Activated naive CD4-positive, alpha-beta T cell treated with anti-CD3 and anti-CD28 coated beads, Interleukin-2, amount 10 ng/mL, durations not matched to agents 7 days and 5 days (primary cell): ENCODE data around the gene NR1I3.

Experiments used
- CTCF ChIA-PET: fragments of 350-600 bp; sonication (Branson Sonifier 250); formaldehyde crosslinking; loops from one replicate; lab custom pipeline; 2021; ENCODE audit warnings: antibody characterized with exemption; lab: Charles Lee
- DNase-seq: peaks from one replicate; pipeline ENCODE4 v3.0.0-alpha.2; 2020
- H3K27ac Mint-ChIP-seq: one replicate; pipeline ENCODE4 v1.8.0; 2021; ENCODE audit warnings: mild to moderate bottlenecking, moderate library complexity, mixed read lengths
- H3K27me3 Mint-ChIP-seq: one replicate; pipeline ENCODE4 v1.8.0; 2021; ENCODE audit warnings: mild to moderate bottlenecking, mixed read lengths
- H3K36me3 Mint-ChIP-seq: one replicate; pipeline ENCODE4 v1.8.0; 2021; ENCODE audit warnings: mixed read lengths
- H3K4me1 Mint-ChIP-seq: one replicate; pipeline ENCODE4 v1.8.0; 2021; ENCODE audit warnings: mixed read lengths
- H3K4me3 Mint-ChIP-seq: one replicate; pipeline ENCODE4 v1.8.0; 2021; ENCODE audit warnings: mild to moderate bottlenecking, moderate library complexity, mixed read lengths
- H3K9me3 Mint-ChIP-seq: one replicate; pipeline ENCODE4 v1.8.0; 2021; ENCODE audit warnings: mixed read lengths

The NR1I3 gene

GRCh38 chr1:161192476-161193465 lies 45.2 kb downstream of the NR1I3 start:
- peaks cover 62% of the 10 kb centered on the region for H3K4me1 Mint-ChIP-seq
- no peaks in the 10 kb centered on the region for H3K27me3 Mint-ChIP-seq

GRCh38 chr1:161191971-161192370 lies 46.0 kb downstream of the NR1I3 start:
- Mint-ChIP-seq H3K4me1 (peaks cover 65% of the 10 kb centered on the region), H3K27me3 (no peaks in the 10 kb centered on the region)

More at GRCh38 chr1:161192476-161193465, 45.2 kb downstream of the NR1I3 start:
- CTCF ChIA-PET = interaction anchor here (0.5 to 4.6 kb wide), 22 partner anchors 10 to 608 kb away, joined by 3 to 53 read pairs (median 8); partner anchors contain the start of genes APOA2, DEDD, FCER1G and NDUFS2
- H3K9me3 Mint-ChIP-seq = no peaks in the 10 kb centered on the region
- H3K27ac Mint-ChIP-seq = peak overlapping the region; percentile 86
- peak; percentile 78 for DNase-seq
- no peak overlapping the region for H3K4me3 Mint-ChIP-seq
- no peaks in the 10 kb centered on the region for H3K36me3 Mint-ChIP-seq

GRCh38 chr1:161190962-161191521 lies 47.0 kb downstream of the NR1I3 start:
- Mint-ChIP-seq H3K36me3 (peaks cover 1% of the 10 kb centered on the region), H3K27ac (no peak overlapping the region), H3K9me3 (no peaks in the 10 kb centered on the region), H3K4me1 (peaks cover 67% of the 10 kb centered on the region), H3K4me3 (no peak overlapping the region), H3K27me3 (no peaks in the 10 kb centered on the region)
- DNase-seq = no peak
- CTCF ChIA-PET = interaction anchor here (0.7 to 4.6 kb wide), 17 partner anchors 9 to 193 kb away, joined by 3 to 53 read pairs (median 9); partner anchors contain the start of genes APOA2, FCER1G, NDUFS2 and PPOX

More at GRCh38 chr1:161191971-161192370, 46.0 kb downstream of the NR1I3 start:
- CTCF ChIA-PET = interaction anchor here (0.7 to 4.6 kb wide), 21 partner anchors 10 to 192 kb away, joined by 3 to 53 read pairs (median 8); partner anchors contain the start of genes APOA2, DEDD, FCER1G and NDUFS2
- H3K4me3 Mint-ChIP-seq = no peak overlapping the region
- H3K27ac Mint-ChIP-seq = no peak overlapping the region
- DNase-seq = no peak
- no peaks in the 10 kb centered on the region for H3K9me3 Mint-ChIP-seq
- H3K36me3 Mint-ChIP-seq = peaks cover 1% of the 10 kb centered on the region

- Mint-ChIP-seq H3K4me1 (peaks cover 74% of the 10 kb centered on the region), H3K36me3 (peaks cover 1% of the 10 kb centered on the region), H3K4me3 (no peak overlapping the region), H3K9me3 (no peaks in the 10 kb centered on the region), H3K27me3 (no peaks in the 10 kb centered on the region), H3K27ac (no peak overlapping the region)
- CTCF ChIA-PET = interaction anchor here (0.8 kb wide), 1 partner anchor 194 kb away, joined by 3 read pairs; no protein-coding TSS in a partner anchor
- no peak for DNase-seq
Measured at GRCh38 chr1:161189036-161189435, 49.0 kb downstream of the NR1I3 start.

- H3K4me1 Mint-ChIP-seq = peaks cover 80% of the 10 kb centered on the region
Measured at GRCh38 chr1:161188381-161188780, 49.6 kb downstream of the NR1I3 start.

GRCh38 chr1:161187311-161187710 lies 50.7 kb downstream of the NR1I3 start:
- H3K9me3 Mint-ChIP-seq = no peaks in the 10 kb centered on the region

More at GRCh38 chr1:161188381-161188780, 49.6 kb downstream of the NR1I3 start:
- no peaks in the 10 kb centered on the region for H3K9me3 Mint-ChIP-seq
- no peaks in the 10 kb centered on the region for H3K27me3 Mint-ChIP-seq
- no peak overlapping the region for H3K4me3 Mint-ChIP-seq
- peaks cover 1% of the 10 kb centered on the region for H3K36me3 Mint-ChIP-seq
- CTCF ChIA-PET = interaction anchor here (0.6 to 0.8 kb wide), 2 partner anchors 103 to 194 kb away, joined by 3 to 5 read pairs; no protein-coding TSS in a partner anchor
- no peak for DNase-seq
- peak overlapping the region; percentile 84 for H3K27ac Mint-ChIP-seq

GRCh38 chr1:161185732-161186311 lies 52.2 kb downstream of the NR1I3 start:
- CTCF ChIA-PET = interaction anchor here (1.1 to 2.1 kb wide), 5 partner anchors 11 to 196 kb away, joined by 3 to 11 read pairs (median 5); partner anchors contain the start of genes PPOX and TOMM40L
- DNase-seq = no peak
- no peaks in the 10 kb centered on the region for H3K9me3 Mint-ChIP-seq
- no peaks in the 10 kb centered on the region for H3K27me3 Mint-ChIP-seq
- peaks cover 8% of the 10 kb centered on the region for H3K36me3 Mint-ChIP-seq
- H3K4me3 Mint-ChIP-seq = peak overlapping the region; percentile 59
- H3K4me1 Mint-ChIP-seq = peaks cover 80% of the 10 kb centered on the region
- peak overlapping the region; percentile 98 for H3K27ac Mint-ChIP-seq

More at GRCh38 chr1:161187311-161187710, 50.7 kb downstream of the NR1I3 start:
- CTCF ChIA-PET = interaction anchor here (1.0 to 2.1 kb wide), 2 partner anchors 10 to 12 kb away, joined by 4 to 5 read pairs; partner anchors contain the start of gene ADAMTS4
- peaks cover 79% of the 10 kb centered on the region for H3K4me1 Mint-ChIP-seq
- peak overlapping the region; percentile 98 for H3K27ac Mint-ChIP-seq
- DNase-seq = no peak
- no peak overlapping the region for H3K4me3 Mint-ChIP-seq
- H3K27me3 Mint-ChIP-seq = no peaks in the 10 kb centered on the region
- peaks cover 4% of the 10 kb centered on the region for H3K36me3 Mint-ChIP-seq

GRCh38 chr1:161185282-161185682 lies 52.7 kb downstream of the NR1I3 start:
- Mint-ChIP-seq H3K27me3 (no peaks in the 10 kb centered on the region), H3K9me3 (no peaks in the 10 kb centered on the region), H3K27ac (peak overlapping the region; percentile 98), H3K4me1 (peaks cover 81% of the 10 kb centered on the region), H3K36me3 (peaks cover 14% of the 10 kb centered on the region), H3K4me3 (peak overlapping the region; percentile 59)
- DNase-seq = peak; percentile 91
- CTCF ChIA-PET = interaction anchor here (1.8 to 2.1 kb wide), 2 partner anchors 12 to 20 kb away, joined by 5 to 11 read pairs; partner anchors contain the start of gene PPOX

- Mint-ChIP-seq H3K36me3 (peaks cover 13% of the 10 kb centered on the region), H3K27ac (peak overlapping the region; percentile 97), H3K27me3 (no peaks in the 10 kb centered on the region), H3K4me1 (peaks cover 85% of the 10 kb centered on the region), H3K9me3 (no peaks in the 10 kb centered on the region), H3K4me3 (peak overlapping the region; percentile 19)
- peak; percentile 70 for DNase-seq
- CTCF ChIA-PET = interaction anchor here (0.8 to 4.9 kb wide), 16 partner anchors 10 to 201 kb away, joined by 3 to 53 read pairs (median 6); partner anchors contain the start of genes APOA2, ARHGAP30, NDUFS2 and PPOX
Measured at GRCh38 chr1:161182214-161182613, 55.8 kb downstream of the NR1I3 start.

GRCh38 chr1:161180639-161181038 lies 57.4 kb downstream of the NR1I3 start:
- peaks cover 23% of the 10 kb centered on the region for H3K36me3 Mint-ChIP-seq
- no peaks in the 10 kb centered on the region for H3K9me3 Mint-ChIP-seq
- CTCF ChIA-PET = interaction anchor here (0.8 to 4.9 kb wide), 16 partner anchors 11 to 202 kb away, joined by 3 to 53 read pairs (median 4); partner anchors contain the start of genes APOA2, CFAP126, PPOX and TOMM40L
- H3K27ac Mint-ChIP-seq = peak overlapping the region; percentile 81
- no peaks in the 10 kb centered on the region for H3K27me3 Mint-ChIP-seq
- no peak overlapping the region for H3K4me3 Mint-ChIP-seq
- H3K4me1 Mint-ChIP-seq = peaks cover 85% of the 10 kb centered on the region
- no peak for DNase-seq

GRCh38 chr1:161179698-161180097 lies 58.3 kb downstream of the NR1I3 start:
- Mint-ChIP-seq H3K27ac (no peak overlapping the region), H3K9me3 (no peaks in the 10 kb centered on the region), H3K4me3 (no peak overlapping the region), H3K27me3 (no peaks in the 10 kb centered on the region), H3K4me1 (peaks cover 87% of the 10 kb centered on the region), H3K36me3 (peaks cover 31% of the 10 kb centered on the region)
- CTCF ChIA-PET = interaction anchor here (1.3 to 4.9 kb wide), 6 partner anchors 10 to 203 kb away, joined by 3 to 48 read pairs (median 20); partner anchors contain the start of genes APOA2, PPOX and TOMM40L
- DNase-seq = no peak
